DND-41 (cell line): ENCODE measurements around the gene SURF6.
"Not testable (repeated sequence)": the region's sequence is repeated elsewhere in the genome, so short reads cannot be mapped to it uniquely, and the experiment has no call there.

ENCODE experiments used
- ATAC-seq: fragments of 200-7000 bp; cut with Tn5 transposase; 3 replicates; pipeline ENCODE4 v1.9.1; 2021; ENCODE audit warnings: low read depth; ENCODE audit not compliant: insufficient read depth
- DNase-seq: peaks from one replicate; pipeline ENCODE4 v3.0.0-alpha.2; 2020
- H2AFZ ChIP-seq: 2 replicates; pipeline ENCODE4 v1.6.0; 2012; ENCODE audit warnings: low read depth, low read length
- H3K27ac ChIP-seq: 2 replicates; pipeline ENCODE4 v1.5.1; 2012; ENCODE audit warnings: low read length, inconsistent platforms
- H3K27me3 ChIP-seq: fragments of 200-600 bp; sonication (generic); 2 replicates; pipeline ENCODE4 v1.6.0; 2012; ENCODE audit warnings: low read length, mild to moderate bottlenecking, inconsistent platforms; ENCODE audit not compliant: insufficient read depth, poor library complexity
- H3K36me3 ChIP-seq: 2 replicates; pipeline ENCODE4 v1.5.1; 2012; ENCODE audit warnings: low read length, inconsistent platforms; ENCODE audit not compliant: insufficient read depth
- H3K4me1 ChIP-seq: 2 replicates; pipeline ENCODE4 v1.5.1; 2012; ENCODE audit warnings: mild to moderate bottlenecking, low read length; ENCODE audit not compliant: insufficient read depth
- H3K4me2 ChIP-seq: 2 replicates; pipeline ENCODE4 v1.6.0; 2012; ENCODE audit warnings: mild to moderate bottlenecking, moderate library complexity, low read length, inconsistent platforms; ENCODE audit not compliant: insufficient read depth
- H3K4me3 ChIP-seq, 2 experiments: fragments of 200-600 bp in 1 of 2; shearing (Covaris generic) in 1 of 2; 2 replicates each; pipeline ENCODE4 v1.5.1; 2012 to 2016; ENCODE audit warnings: inconsistent platforms in 2 of 2, low read length in 2 of 2, mild to moderate bottlenecking in 2 of 2, low read depth in 1 of 2, moderate library complexity in 1 of 2
- H3K79me2 ChIP-seq: 2 replicates; pipeline ENCODE4 v1.6.0; 2012; ENCODE audit warnings: low read length, inconsistent platforms; ENCODE audit not compliant: insufficient read depth
- H3K9ac ChIP-seq: 2 replicates; pipeline ENCODE4 v1.6.0; 2012; ENCODE audit warnings: low read depth, mild to moderate bottlenecking, inconsistent platforms, low read length, moderate library complexity
- H3K9me3 ChIP-seq: 2 replicates; pipeline ENCODE4 v1.5.1; 2012; ENCODE audit warnings: low read length, moderate library complexity, mild to moderate bottlenecking, inconsistent platforms; ENCODE audit not compliant: insufficient read depth, severe bottlenecking
- H4K20me1 ChIP-seq: 2 replicates; pipeline ENCODE4 v1.6.0; 2012; ENCODE audit warnings: low read length; ENCODE audit not compliant: insufficient read depth
- EZH2 ChIP-seq: IDR thresholded peaks from 3 replicates; pipeline ENCODE4 v1.6.1; 2012; ENCODE audit warnings: borderline replicate concordance, low read depth, mild to moderate bottlenecking, moderate library complexity, low read length, inconsistent platforms; ENCODE audit not compliant: severe bottlenecking
- TF ChIP-seq, protein P1 (sequence below): IDR thresholded peaks from 2 replicates; pipeline ENCODE4 v1.5.1; 2012; ENCODE audit warnings: borderline replicate concordance, low read length, moderate library complexity, mild to moderate bottlenecking; ENCODE audit not compliant: poor library complexity, severe bottlenecking; ENCODE audit errors: extremely low read depth

Gene SURF6

DNA sequence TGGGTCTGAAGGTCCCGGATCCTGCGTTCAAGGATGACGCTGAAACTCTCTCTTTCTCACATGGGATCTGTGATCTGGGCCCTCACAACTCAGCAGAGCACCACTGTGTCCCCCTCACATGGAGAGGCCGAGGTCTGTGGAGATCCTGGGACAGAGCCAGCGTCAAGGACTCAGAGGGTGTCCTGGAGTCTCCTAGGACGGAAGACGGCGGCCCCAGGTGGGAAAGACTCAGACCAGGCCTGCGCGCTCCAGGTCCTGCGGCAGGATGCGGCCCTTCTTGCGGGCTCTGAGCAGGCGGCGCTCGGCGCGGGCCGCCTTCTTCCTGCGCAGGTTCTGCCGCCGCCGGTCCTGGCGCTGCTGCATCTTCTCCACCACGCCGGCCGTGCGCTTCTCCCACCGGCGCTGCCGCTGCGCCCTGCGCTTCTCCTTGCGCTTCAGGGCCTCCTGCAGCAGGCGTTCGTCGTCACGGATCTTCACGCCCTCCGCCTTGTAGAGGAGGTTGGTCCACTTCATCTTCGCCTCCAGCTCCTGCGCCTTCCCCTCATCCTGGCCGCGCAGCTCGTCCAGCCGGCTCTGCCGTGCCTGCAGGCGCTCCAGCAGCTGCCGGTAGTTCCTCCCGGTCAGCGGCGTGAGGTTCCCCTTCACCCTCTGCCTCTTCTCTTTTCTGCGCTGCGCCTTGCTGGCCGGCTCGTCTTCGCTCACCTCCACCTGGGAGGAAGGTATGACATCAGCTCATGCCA is 4.2 kb downstream of the SURF6 start:
- Histone ChIP-seq H2AFZ (no peak overlapping the region), H3K4me1 (peaks cover 25% of the 10 kb centered on the region), H3K79me2 (peaks cover 33% of the 10 kb centered on the region), H4K20me1 (peaks cover 41% of the 10 kb centered on the region), H3K4me3 (no peak overlapping the region), H3K27ac (no peak overlapping the region), H3K36me3 (peaks cover 47% of the 10 kb centered on the region), H3K9me3 (no peaks in the 10 kb centered on the region), H3K9ac (no peak overlapping the region), H3K27me3 (no peaks in the 10 kb centered on the region), H3K4me2 (no peak overlapping the region)
- ATAC-seq, result no peak
- DNase-seq, result no peak
- TF ChIP-seq, protein P1, sequence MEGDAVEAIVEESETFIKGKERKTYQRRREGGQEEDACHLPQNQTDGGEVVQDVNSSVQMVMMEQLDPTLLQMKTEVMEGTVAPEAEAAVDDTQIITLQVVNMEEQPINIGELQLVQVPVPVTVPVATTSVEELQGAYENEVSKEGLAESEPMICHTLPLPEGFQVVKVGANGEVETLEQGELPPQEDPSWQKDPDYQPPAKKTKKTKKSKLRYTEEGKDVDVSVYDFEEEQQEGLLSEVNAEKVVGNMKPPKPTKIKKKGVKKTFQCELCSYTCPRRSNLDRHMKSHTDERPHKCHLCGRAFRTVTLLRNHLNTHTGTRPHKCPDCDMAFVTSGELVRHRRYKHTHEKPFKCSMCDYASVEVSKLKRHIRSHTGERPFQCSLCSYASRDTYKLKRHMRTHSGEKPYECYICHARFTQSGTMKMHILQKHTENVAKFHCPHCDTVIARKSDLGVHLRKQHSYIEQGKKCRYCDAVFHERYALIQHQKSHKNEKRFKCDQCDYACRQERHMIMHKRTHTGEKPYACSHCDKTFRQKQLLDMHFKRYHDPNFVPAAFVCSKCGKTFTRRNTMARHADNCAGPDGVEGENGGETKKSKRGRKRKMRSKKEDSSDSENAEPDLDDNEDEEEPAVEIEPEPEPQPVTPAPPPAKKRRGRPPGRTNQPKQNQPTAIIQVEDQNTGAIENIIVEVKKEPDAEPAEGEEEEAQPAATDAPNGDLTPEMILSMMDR, result no peak
- no peak for TF ChIP-seq EZH2

DNA sequence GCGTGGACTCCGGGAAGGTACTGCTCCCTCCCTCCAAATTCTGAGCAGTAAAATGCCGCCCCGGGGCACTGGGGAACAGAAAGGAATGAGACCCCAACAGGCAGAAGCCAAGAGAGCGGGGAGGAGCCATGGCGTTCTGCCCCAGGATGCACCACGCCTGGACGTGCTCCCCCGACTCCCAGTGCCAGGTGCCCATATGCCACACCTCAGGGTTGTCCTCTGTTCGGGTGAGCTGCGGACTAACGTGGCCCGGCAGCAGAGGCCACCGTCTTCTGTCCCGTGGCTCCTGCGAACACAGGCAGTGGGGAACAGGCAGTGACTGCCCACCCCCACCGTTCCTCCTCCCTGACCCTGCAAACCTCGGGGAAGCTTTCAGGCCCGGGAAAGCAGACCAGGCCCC is 4.8 kb downstream of the SURF6 start:
- Histone ChIP-seq H3K4me1 (peaks cover 19% of the 10 kb centered on the region), H3K9ac (no peak overlapping the region), H3K27ac (no peak overlapping the region), H3K79me2 (peaks cover 31% of the 10 kb centered on the region), H4K20me1 (peaks cover 41% of the 10 kb centered on the region), H2AFZ (no peak overlapping the region), H3K9me3 (no peaks in the 10 kb centered on the region), H3K36me3 (peaks cover 47% of the 10 kb centered on the region), H3K27me3 (no peaks in the 10 kb centered on the region), H3K4me2 (no peak overlapping the region), H3K4me3 (no peak overlapping the region)
- DNase-seq (no peak), ATAC-seq (no peak)
- TF ChIP-seq, protein P1, result no peak
- TF ChIP-seq EZH2, result no peak

GRCh38 chr9:133329306-133330156 is 6.5 kb downstream of the SURF6 start:
- TF ChIP-seq, protein P1, result peak; percentile 37

More at GRCh38 chr9:133329306-133330156, 6.5 kb downstream of the SURF6 start:
- not testable (repeated sequence) for H3K4me3 ChIP-seq, H3K4me2 ChIP-seq, ATAC-seq, H3K9ac ChIP-seq, H2AFZ ChIP-seq, H3K27me3 ChIP-seq, DNase-seq, H3K9me3 ChIP-seq, H3K27ac ChIP-seq
- H3K4me1 ChIP-seq, result peaks cover 11% of the 10 kb centered on the region
- peaks cover 16% of the 10 kb centered on the region for H3K79me2 ChIP-seq
- H3K36me3 ChIP-seq, result peaks cover 42% of the 10 kb centered on the region
- H4K20me1 ChIP-seq, result peaks cover 34% of the 10 kb centered on the region
